GM12801 (cell line): Measurements from ENCODE around the gene CX3CL1.

Experiments used
- TF ChIP-seq, protein P1 (sequence below): IDR thresholded peaks from one replicate; pipeline ENCODE4 v1.5.1; 2011; ENCODE audit warnings: control low read depth; ENCODE audit not compliant: insufficient read length; ENCODE audit errors: extremely low read depth

CX3CL1 gene

DNA sequence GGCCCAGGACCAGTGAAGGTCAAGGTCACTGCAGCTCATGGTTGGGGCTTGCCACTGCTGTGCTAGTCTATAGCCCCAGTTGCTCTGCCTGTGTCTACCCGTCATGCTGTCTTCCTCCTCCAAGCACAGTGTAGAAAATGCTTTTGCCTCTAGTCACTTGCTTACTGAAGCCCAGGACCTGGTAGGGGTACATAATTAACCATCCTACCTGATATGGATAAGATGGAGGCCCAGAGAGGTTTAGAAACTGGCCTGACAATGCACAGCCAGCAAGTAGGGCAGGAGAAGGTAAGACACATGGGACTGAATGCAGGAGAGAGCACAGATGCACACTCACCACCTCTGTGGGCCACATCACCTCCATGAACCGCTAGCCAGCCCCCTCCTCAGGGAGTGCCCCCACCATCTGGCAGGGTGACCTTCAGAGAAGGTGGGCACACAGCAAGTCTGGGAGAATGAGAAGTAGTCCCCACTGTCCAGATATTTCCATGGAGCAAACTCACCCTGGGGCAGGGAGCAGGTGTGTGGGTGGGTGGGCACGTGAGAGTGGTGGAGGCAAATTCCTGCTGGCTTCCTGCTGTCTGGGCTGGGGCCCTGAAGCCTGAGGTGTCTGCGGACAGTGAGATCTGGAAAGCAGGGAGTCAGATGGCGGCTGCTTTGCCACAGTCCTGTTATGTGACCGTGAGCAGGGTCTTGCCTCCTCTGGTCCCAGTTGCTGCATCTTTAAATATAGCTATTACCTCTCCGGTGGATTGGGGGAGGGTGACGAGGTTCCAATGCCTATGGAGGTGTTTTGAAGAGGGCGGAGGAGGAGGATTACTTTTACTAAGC lies 1.0 kb downstream of the CX3CL1 start:
- TF ChIP-seq, protein P1, sequence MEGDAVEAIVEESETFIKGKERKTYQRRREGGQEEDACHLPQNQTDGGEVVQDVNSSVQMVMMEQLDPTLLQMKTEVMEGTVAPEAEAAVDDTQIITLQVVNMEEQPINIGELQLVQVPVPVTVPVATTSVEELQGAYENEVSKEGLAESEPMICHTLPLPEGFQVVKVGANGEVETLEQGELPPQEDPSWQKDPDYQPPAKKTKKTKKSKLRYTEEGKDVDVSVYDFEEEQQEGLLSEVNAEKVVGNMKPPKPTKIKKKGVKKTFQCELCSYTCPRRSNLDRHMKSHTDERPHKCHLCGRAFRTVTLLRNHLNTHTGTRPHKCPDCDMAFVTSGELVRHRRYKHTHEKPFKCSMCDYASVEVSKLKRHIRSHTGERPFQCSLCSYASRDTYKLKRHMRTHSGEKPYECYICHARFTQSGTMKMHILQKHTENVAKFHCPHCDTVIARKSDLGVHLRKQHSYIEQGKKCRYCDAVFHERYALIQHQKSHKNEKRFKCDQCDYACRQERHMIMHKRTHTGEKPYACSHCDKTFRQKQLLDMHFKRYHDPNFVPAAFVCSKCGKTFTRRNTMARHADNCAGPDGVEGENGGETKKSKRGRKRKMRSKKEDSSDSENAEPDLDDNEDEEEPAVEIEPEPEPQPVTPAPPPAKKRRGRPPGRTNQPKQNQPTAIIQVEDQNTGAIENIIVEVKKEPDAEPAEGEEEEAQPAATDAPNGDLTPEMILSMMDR: no peak

GRCh38 chr16:57374067-57374534 lies 1.8 kb downstream of the CX3CL1 start:
- TF ChIP-seq, protein P1: no peak

- TF ChIP-seq, protein P1: no peak
These were observed 4.1 kb downstream of the CX3CL1 start for GRCh38 chr16:57376313-57376818.

- TF ChIP-seq, protein P1: no peak
These were observed 5.0 kb downstream of the CX3CL1 start for GRCh38 chr16:57377080-57377841.

GRCh38 chr16:57379579-57379978 lies 7.3 kb downstream of the CX3CL1 start:
- TF ChIP-seq, protein P1: no peak

GRCh38 chr16:57380671-57381462 lies 8.6 kb downstream of the CX3CL1 start:
- TF ChIP-seq, protein P1: no peak
